Ecto neural progenitor cell (in vitro differentiated cells): ENCODE results near the gene ARPC5.
"Not testable (repeated sequence)": the region's sequence is repeated elsewhere in the genome, so short reads cannot be mapped to it uniquely, and the experiment has no call there.

ENCODE experiments used
- DNase-seq: peaks from one replicate; pipeline ENCODE4 v3.0.0-alpha.2; 2018; ENCODE audit warnings: low spot score

The ARPC5 gene

DNA sequence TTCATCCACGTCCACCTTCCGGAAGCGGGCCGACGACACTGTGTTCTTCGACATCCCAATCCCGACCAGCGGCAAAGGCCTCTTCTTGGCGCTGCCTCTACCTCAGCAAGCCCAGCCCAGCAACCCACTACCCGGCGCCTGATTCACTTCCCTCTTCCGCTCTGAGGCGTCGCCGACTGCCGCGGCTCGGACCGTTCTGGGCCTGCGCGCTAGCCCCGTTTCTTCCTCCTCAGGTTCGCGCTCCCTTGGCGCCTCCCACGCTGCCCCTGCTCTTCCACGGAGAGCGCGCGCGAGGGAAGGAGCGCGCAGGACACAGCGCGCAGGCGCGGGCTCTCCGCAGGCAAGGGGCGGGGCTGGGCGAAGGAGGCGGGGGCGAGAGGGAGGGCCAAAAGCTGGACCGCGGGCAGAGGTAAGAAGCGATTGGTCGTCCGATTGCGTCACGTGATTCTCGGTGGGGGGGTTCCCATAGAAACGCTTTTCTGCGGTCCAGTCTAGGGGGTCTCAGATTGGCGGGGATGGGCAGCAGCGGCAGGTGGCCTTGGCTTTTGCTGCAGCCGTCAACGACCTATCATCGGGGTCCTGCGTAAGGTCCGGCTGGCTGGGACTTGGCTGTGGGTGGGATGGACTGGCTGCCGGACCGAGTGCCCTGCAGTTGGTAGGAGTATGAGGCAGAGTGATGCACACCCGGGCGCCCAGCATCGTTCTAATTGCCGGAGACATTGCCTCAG, at the start of gene ARPC5:
Gene ARPC5, minus strand, starts transcription at position 178 of the 728 bp plus-strand sequence. Its CDS starts 124 bp downstream, at position 54.
- peak; percentile 98 for DNase-seq

GRCh38 chr1:183685112-183685713, 49.6 kb upstream of the ARPC5 start:
- DNase-seq = no peak

DNA sequence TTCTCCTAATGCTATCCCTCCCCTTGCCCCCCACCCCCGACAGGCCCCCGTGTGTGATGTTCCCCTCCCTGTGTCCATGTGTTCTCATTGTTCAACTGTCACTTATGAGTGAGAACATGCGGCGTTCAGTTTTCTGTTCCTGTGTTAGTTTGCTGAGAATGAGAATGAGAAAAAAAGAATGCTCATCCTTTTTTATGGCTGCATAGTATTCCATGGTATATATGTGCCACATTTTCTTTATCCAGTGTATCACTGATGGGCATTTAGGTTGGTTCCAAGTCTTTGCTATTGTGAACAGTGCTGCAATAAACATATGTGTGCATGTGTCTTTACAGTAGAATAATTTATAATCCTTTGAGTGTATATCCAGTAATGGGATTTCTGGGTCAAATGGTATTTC, 43.8 kb upstream of the ARPC5 start:
- not testable (repeated sequence) for DNase-seq

DNA sequence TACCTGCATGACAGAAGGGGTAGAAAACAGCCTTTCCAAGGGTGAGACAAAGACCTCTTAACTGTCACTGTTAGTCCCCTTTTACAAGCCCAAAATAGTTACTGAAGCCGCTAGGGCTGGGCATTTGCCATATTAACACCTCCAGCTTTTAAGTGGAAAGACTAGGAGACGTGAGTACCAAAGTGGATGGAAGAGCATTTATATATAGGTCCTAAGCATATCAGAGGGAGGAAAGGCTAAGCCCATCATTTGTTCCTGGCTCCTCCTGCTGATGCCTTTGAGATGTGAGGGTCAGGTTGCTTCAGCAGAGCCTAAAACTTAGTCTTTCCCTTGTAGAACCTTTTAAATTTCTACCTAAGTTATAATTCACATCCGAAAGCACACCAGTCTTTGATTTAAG, 43.2 kb upstream of the ARPC5 start:
- no peak for DNase-seq

DNA sequence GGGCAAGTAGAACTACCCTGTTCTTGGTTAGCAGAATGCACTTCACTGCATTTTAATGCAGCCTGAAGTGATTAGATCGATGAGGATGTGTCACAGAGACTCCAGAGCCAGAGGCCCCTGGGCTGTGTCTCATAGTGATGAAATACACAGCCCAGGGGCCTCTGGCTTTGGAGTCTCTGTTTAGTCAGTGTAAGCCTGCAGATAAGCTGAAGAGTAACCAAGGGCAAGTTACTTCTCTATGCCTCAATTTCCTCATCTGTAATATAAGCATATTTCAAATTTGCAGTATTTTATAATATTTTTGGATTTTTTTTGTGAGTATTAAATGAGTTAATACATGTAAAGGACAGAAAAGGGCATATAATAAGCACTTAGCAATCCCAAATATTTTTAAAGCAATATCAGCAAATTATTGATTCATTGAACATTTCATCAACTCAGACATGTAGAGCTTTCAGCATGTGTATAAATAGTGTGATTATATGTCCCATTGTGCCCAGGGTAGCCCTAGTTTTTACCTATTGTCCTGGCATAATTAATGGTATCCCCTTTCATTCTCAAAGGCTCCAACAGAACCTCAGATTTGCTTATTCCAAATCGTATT, 41.1 kb upstream of the ARPC5 start:
- DNase-seq = no peak

GRCh38 chr1:183675883-183676585, 40.5 kb upstream of the ARPC5 start:
- DNase-seq = no peak

DNA sequence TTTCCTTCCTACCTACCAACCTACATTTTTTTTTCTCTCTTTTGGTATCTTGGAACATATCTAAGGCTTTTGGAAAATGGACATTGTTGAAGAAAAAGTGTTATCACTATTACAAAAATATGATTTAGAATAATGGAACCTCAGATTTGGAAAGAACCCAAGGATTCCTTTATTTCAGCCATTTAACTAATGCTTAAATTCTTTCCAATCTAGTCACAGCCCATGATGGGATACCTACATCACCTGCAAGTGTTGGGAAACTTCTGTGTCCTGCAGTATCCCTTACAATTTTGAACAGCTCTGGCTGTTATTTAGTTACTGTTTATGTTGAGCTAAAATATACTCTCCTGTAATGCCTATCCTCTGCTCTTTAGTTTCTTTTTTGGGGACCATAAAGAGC, 39.8 kb upstream of the ARPC5 start:
- DNase-seq = no peak

- no peak for DNase-seq
Observed at GRCh38 chr1:183674886-183675285, 39.3 kb upstream of the ARPC5 start.

GRCh38 chr1:183674339-183674738, 38.8 kb upstream of the ARPC5 start:
- no peak for DNase-seq

DNA sequence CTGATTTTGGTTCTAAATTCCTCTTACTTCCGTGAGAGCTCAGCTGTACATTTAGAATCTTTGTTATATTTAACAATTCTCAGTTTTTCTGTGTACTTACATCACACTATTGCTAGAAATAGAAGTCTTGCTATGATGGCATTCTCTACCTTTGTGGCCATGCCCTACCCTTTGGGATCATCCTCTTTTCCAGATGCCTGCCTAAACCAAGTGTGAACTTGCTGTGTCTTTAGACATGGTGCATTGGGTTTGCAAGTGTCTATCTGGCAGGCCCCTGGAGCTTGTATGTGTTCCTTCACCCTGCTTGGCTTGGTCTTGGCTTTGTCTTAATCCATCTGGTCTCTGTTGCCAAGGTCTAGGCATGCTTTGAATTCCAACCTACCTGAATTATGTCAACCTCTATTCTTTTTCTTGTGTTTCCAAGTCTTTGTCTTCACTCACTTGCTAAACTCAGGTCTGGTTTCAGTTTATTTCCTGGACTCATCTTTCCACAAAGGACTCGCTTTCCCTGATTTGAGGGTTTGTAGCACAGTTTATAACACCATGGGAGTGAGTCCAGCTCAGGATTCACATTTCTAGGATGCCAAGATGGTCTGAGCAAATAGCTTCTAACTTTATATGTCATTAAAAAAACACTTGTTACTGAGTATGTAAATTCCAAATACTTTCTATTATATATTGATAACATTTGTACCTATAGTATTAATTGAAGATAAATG, 38.2 kb upstream of the ARPC5 start:
- DNase-seq = no peak

GRCh38 chr1:183670169-183670568, 34.6 kb upstream of the ARPC5 start:
- DNase-seq = no peak

DNA sequence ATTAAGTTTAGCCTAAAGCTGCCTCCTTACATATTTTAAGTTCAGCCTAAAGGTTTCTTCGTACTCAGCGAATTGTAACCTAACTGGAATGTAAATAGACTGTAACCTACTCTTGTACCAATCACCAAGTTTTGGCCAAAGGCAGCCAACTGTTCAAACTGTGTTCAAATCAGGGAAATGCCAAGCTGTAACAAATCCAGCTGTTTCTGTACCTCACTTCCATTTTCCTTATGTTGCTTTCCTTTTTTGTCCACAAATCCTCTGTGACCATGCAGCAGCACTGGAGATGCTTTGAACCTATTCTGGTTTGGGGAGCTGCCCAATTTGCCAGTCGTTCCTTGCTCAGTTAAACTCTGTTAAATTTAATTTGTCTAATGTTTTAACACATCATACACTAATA, 20.8 kb upstream of the ARPC5 start:
- DNase-seq = no peak

GRCh38 chr1:183655562-183656075, 20.0 kb upstream of the ARPC5 start:
- DNase-seq = peak; percentile 75

- no peak for DNase-seq
Observed at GRCh38 chr1:183654706-183655105, 19.1 kb upstream of the ARPC5 start.

- DNase-seq = no peak
Observed at GRCh38 chr1:183653876-183654451, 18.4 kb upstream of the ARPC5 start.

GRCh38 chr1:183653462-183653794, 17.8 kb upstream of the ARPC5 start:
- no peak for DNase-seq

- DNase-seq = no peak
Observed at GRCh38 chr1:183652547-183653461, 17.2 kb upstream of the ARPC5 start, which contains the start of gene APOBEC4. Gene APOBEC4 (minus strand): TSS chr1:183653316. CDS start chr1:183648781, 4,535 bp downstream.

DNA sequence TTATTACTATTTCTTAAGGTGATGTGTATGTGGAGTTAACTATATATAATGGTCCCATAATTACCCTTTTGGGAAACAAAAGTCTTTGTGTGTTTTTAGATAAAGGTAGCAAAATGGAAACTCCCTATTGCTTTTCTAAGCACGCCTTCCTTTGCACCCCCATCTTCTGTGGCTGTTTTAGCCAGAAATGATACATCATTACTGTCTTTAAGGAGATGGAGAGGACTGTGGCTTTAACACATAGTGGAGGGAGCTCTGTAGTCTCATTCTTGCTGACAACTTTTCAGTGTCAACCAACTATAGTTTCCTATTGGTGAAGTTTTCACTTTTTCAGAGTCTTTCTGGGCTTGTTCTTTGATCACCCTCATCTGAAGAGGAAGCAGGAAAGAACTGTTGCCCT, 16.5 kb upstream of the ARPC5 start:
- no peak for DNase-seq

GRCh38 chr1:183651612-183652011, 16.0 kb upstream of the ARPC5 start:
- DNase-seq = no peak

DNA sequence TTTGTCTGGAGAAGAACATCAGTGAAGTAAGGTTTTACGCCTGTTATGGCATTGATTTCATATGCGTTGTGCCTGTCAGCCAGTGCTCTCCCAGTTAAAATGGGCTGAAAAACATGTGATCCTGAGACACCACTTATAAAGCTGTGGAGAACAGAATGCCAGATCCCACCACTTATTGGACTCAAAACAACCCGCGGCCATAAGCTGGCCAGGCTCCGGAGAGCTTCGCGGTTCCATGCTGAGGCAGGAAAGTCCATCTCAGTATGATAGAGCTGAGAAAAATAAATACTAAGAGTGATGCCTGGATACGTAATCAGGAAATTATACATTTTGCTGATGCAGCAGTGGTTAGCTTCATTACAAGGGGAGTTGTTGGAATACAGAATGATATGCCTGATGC, 12.5 kb upstream of the ARPC5 start:
- DNase-seq = no peak
